ENCODE results near the gene OSM.

Gene OSM

GRCh38 chr22:30293026-30293425 is 26.4 kb upstream of the OSM start:
- CTCF ChIA-PET = interaction anchor here (0.6 to 0.9 kb wide), 2 partner anchors 10 to 185 kb away, joined by 3 read pairs; no protein-coding TSS in a partner anchor
- H3K27ac ChIP-seq (ENCODE audit: extremely low read depth, low read depth, low read length) = no peak overlapping the region
- TF ChIP-seq ZNF701 (tag by site-specific recombination; IDR thresholded peaks at IDR 0.05) = no peak
- no peak for TF ChIP-seq ZSCAN5A (tag by site-specific recombination; IDR thresholded peaks at IDR 0.05)
- no peak for TF ChIP-seq ZBTB21 (tag by site-specific recombination; IDR thresholded peaks at IDR 0.05)
- TF ChIP-seq ZNF777 (tag by site-specific recombination; IDR thresholded peaks at IDR 0.05; ENCODE audit: borderline replicate concordance) = no peak
- no peak for TF ChIP-seq IKZF3 (tag by site-specific recombination; IDR thresholded peaks at IDR 0.05)
- no peak for TF ChIP-seq ZNF274 (IDR thresholded peaks at IDR 0.05; ENCODE audit: low read length)
- no peak for TF ChIP-seq ZNF274 (tag by site-specific recombination; IDR thresholded peaks at IDR 0.05; ENCODE audit: borderline replicate concordance)
- no peak for TF ChIP-seq ZNF561 (tag by site-specific recombination; IDR thresholded peaks at IDR 0.05; ENCODE audit: borderline replicate concordance)
- TF ChIP-seq, protein P1, sequence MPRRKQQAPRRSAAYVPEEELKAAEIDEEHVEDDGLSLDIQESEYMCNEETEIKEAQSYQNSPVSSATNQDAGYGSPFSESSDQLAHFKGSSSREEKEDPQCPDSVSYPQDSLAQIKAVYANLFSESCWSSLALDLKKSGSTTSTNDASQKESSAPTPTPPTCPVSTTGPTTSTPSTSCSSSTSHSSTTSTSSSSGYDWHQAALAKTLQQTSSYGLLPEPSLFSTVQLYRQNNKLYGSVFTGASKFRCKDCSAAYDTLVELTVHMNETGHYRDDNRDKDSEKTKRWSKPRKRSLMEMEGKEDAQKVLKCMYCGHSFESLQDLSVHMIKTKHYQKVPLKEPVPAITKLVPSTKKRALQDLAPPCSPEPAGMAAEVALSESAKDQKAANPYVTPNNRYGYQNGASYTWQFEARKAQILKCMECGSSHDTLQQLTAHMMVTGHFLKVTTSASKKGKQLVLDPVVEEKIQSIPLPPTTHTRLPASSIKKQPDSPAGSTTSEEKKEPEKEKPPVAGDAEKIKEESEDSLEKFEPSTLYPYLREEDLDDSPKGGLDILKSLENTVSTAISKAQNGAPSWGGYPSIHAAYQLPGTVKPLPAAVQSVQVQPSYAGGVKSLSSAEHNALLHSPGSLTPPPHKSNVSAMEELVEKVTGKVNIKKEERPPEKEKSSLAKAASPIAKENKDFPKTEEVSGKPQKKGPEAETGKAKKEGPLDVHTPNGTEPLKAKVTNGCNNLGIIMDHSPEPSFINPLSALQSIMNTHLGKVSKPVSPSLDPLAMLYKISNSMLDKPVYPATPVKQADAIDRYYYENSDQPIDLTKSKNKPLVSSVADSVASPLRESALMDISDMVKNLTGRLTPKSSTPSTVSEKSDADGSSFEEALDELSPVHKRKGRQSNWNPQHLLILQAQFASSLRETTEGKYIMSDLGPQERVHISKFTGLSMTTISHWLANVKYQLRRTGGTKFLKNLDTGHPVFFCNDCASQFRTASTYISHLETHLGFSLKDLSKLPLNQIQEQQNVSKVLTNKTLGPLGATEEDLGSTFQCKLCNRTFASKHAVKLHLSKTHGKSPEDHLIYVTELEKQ (tag by site-specific recombination; IDR thresholded peaks at IDR 0.05; ENCODE audit: borderline replicate concordance) = no peak
- no peak for TF ChIP-seq ZNF549 (tag by site-specific recombination; IDR thresholded peaks at IDR 0.05)
- TF ChIP-seq ZNF366 (tag by site-specific recombination; conservative IDR thresholded peaks at IDR 0.05) = no peak
- no peak for TF ChIP-seq ZNF266 (tag by site-specific recombination; IDR thresholded peaks at IDR 0.05; ENCODE audit: low read depth)
- TF ChIP-seq ZXDB (tag by site-specific recombination; IDR thresholded peaks at IDR 0.05) = no peak
- TF ChIP-seq ZNF221 (tag by site-specific recombination; IDR thresholded peaks at IDR 0.05; ENCODE audit: borderline replicate concordance) = no peak
- TF ChIP-seq MEIS1 (CRISPR knock-in tag; IDR thresholded peaks at IDR 0.05; ENCODE audit: borderline replicate concordance) = no peak
- no peak for TF ChIP-seq ZNF791 (tag by site-specific recombination; IDR thresholded peaks at IDR 0.05)
- no peak for TF ChIP-seq KLF8 (tag by site-specific recombination; IDR thresholded peaks at IDR 0.05)
- TF ChIP-seq ZNF26 (tag by site-specific recombination; IDR thresholded peaks at IDR 0.05) = no peak

More at GRCh38 chr22:30293026-30293425, 26.4 kb upstream of the OSM start:
- peaks cover 3 to 59% of the 10 kb centered on the region in 2 experiments; a peak in 2 of 3 replicates for H3K36me3 ChIP-seq (ENCODE audit: control insufficient read depth in 2 of 2, insufficient read depth in 1 of 2, low read length in 2 of 2)
- POLR2A ChIA-PET = interaction anchor here (1.0 to 4.2 kb wide), 2 partner anchors 34 to 64 kb away, joined by 3 to 25 read pairs; partner anchors contain the start of genes CCDC157, SF3A1 and TBC1D10A
- H3K4me3 ChIP-seq (ENCODE audit: low read depth, low read length) = no peak overlapping the region
- H3K9me3 ChIP-seq (ENCODE audit: control insufficient read depth, insufficient read depth, low read depth, low read length) = no peaks in the 10 kb centered on the region
- no peaks in the 10 kb centered on the region; the same call in 1 of the 2 replicates for H3K4me1 ChIP-seq (ENCODE audit: control insufficient read depth, insufficient read depth, low read length)
